ENCODE results near the gene ATG3.
"Not testable (repeated sequence)": the region's sequence is repeated elsewhere in the genome, so short reads cannot be mapped to it uniquely, and the experiment has no call there.

The ATG3 gene

DNA sequence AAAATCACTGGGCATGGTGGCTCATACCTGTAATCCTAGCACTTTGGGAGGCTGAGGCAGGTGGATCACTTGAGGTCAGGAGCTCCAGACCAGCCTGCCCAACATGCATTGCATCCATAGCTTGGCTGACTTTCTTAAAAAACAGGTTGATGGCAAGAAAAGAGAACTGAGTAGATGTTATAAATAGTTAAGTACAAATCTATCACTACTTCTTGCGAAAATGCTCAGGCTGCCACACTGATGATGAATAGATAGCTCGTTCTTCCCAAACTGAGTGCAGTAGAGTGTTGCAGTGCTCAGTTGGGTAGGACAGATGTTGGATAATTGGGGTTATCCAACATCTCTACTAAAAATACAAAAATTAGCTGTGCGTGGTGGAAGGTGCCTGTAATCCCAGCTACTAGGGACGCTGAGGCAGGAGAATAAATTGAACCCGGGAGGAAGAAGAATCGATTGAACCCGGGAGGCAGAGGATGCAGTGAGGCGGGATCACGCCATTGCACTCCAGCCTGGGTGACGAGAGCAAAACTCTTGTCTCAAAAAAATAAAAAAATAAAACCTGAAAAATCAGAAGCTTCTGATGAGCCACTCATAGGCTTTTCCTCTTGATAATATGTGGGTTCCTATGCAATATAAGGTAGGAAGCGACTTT, 63.7 kb downstream of the ATG3 start:
- DNase-seq: no peak

DNA sequence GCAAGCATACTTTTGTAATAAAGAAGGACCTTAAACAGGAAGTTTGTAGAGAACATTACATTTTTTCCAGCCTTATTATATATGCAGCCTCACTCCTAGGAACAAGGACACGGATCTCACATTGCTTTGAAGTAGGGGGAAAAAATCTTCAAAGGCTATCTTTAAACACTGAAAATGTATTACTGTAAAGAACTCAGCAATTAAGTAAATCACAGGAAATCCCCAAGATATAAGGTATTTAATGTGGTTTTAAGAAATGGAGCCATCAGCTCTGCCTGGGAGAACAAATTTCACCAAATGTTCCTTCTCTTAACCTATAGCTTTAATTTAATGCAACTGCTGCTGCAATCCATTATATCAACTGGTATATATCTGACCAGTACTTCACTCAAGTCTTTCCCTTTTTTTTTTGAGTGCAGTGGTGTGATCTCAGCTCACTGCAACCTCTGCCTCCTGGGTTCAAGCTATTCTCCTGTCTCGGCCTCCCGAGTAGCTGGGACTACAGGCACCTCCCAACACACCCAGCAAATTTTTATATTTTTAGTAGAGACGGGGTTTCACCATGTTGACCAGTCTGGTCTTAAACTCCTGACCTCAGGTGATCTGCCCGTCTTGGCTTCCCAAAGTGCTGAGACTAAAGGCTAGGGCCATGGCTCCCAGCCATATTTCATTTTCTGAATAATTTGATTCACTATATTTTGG, 65.2 kb downstream of the ATG3 start:
- no peak for DNase-seq

DNA sequence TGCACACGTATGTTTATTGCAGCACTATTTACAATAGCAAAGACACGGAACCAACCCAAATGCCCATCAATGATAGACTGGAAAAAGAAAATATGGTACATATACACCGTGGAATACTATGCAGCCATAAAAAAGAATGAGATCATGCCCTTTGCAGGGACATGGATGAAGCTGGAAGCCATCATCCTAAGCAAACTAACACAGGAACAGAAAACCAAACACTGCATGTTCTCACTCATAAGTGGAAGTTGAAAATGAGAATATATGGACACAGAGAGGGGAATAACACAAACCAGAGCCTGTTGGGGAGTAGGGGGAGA, 67.4 kb downstream of the ATG3 start:
- not testable (repeated sequence) for DNase-seq

DNA sequence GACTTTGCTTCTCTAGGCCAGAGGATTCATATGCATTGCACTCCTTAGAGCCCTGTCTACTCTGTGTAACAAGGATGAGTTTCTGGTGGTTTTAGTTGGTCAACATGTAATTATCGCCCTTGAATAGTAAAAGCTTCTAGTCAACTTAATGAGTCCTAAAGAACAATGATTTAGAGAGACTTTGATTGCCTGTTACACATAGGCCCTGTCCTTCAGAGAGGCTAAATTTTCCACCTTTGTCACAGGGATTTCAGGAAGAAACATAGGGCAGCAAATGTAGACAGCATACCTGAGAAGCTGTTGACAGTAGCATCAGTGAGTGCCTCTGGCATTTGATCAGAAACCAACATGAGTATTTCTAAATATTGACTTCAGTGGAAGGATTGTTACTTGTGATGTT, 69.6 kb downstream of the ATG3 start:
- DNase-seq: no peak

DNA sequence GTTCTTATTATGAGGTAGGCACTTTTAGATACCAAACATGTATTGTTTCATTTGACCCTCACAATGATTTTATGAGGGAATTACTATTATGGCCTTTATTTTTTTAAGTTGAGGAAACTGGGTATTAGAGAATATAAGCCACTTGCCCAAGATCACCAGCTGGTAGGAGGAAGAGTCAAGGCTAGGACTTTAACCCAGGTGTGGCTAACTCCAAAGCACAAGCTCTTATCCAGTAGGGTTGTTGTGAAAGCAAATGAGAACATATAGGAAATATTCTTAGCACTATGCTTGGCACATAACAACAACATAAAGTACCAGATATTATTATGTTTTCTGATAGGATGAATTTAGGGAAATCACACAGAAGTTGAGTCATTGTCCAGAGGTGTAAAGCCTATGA, 70.4 kb downstream of the ATG3 start:
- DNase-seq: no peak

DNA sequence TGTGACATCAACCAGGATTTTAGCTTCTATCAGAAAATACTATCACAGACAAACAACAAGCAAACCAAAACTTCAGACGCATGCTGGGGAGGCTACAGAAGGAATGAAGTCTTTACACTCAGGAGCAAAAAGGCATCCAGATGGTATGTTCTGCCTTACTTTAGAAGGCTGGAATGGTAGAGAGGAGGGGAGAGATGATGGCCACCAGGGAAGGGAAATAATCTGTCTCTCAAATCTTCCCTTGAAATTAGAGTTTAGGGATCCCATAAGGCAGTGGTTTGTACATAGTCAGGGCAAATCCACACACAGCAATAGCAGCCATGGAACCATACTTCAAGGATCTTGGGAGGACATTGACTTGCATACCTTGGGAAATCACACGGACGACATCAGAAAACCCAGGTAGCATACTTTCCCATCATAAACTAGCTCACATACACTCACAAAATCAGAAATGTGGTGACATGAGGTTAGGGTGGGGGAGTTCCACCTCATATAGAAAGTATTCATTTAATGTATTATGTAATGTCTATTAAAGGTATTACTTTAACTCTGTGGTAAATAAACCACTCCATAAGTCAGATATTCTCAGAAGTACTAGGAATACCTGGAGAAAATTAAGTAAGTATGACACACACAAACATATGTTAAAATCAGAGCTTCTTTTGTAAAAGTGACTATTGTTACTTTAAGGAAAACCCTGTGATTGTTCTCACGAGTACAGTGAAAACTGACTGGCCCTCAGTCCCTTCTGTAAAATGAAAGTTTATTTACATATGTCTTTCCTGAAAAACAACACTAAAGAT, 71.9 kb downstream of the ATG3 start:
- DNase-seq: no peak

DNA sequence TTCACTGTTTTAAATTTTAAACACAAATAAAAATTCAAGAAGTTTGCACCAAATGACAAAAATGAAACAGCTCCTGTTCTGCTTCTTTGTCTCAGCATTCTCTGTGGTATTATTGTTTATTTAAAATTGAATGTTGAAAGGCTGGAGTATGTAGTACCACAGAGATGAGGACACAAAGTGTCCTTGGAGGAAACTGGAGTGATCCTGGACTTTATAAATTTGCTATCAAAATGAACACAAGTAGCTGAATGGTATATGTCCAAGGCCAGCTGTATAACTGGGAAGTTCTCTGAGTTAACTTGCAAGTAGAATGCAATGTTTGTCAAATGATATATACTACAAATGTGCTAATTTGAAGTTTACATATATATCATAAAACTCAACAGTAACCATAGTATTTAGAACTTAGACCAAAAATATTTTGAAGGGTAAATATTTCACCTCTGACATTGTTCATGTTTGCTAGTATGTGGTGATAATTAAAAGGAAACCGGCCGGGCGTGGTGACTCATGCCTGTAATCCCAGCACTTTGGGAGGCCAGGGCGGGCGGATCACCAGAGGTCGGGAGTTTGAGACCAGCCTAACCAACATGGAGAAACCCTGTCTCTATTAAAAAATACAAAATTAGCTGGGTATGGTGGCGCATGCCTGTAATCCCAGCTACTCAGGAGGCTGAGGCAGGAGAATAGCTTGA, 74.8 kb downstream of the ATG3 start:
- DNase-seq: no peak

DNA sequence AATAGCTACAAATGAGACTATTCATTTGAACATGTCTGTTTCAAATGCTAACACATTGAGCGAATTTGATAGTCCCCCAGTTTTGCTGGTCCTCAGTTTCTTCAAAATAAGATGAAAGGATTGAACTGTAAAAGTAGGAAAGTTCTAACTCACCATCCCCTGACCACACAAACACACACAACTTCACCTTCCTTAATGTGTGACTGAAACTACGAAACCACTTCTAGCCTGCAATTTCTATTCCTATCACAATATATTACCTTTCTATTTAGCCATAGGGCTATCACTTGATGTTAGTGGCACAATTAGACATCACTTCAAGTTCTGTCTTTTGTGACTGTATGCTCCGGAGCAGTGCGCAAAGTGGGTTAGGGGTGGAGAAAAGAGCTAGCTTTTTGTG, 77.4 kb downstream of the ATG3 start:
- no peak for DNase-seq

DNA sequence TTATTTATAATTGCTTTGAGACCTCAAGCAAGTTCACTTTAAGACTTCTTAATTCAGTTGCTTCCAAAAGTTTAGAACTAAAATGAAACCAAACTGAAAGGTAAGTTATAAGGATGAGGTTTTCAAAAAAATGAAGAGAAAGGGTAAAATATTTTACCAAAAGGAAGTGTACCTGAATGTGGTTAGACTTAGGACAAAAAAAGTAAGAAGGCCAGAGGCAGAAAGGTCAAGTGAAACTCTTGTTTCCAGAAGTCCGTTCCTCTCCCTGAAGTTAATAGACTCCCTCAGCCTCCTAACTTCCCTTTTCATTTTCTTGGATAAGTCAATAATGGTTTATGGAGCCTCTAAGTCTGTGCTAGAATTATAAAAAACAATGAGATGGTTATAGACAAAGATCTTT, 79.1 kb downstream of the ATG3 start:
- peak; percentile 17 to 32 (median 21) for DNase-seq

Data from suppressor macrophage treated with lipopolysaccharide for 1 hour (primary cell).